ENCODE results near the gene GRID2.
A peak's percentile ranks its signal among the peaks of the same experiment; 100 is the strongest.
"Not testable (repeated sequence)": the region's sequence is repeated elsewhere in the genome, so short reads cannot be mapped to it uniquely, and the experiment has no call there.

GRID2 gene

DNA sequence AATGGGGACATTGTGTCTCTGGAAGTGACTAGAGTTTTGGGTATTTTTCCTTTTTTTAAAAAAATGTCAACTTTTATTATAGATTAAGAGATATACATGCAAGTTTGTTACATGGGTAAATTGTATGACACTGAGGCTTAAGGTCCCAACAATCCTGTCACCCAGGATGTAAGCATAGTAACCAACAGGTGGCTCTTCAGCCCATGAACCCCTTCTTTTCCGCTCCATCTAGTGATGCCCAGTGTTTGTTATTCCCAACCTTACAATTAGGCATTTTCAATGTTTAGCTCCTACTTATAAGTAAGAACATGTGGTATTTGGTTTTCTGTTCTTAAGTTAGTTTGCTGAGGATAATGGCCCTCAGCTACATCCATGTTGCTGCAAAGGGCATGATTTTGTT lies 102.7 kb downstream of the GRID2 start:
- H3K4me3 ChIP-seq (ENCODE audit: low read depth, low read length) = no peak overlapping the region
- TF ChIP-seq, protein P1, sequence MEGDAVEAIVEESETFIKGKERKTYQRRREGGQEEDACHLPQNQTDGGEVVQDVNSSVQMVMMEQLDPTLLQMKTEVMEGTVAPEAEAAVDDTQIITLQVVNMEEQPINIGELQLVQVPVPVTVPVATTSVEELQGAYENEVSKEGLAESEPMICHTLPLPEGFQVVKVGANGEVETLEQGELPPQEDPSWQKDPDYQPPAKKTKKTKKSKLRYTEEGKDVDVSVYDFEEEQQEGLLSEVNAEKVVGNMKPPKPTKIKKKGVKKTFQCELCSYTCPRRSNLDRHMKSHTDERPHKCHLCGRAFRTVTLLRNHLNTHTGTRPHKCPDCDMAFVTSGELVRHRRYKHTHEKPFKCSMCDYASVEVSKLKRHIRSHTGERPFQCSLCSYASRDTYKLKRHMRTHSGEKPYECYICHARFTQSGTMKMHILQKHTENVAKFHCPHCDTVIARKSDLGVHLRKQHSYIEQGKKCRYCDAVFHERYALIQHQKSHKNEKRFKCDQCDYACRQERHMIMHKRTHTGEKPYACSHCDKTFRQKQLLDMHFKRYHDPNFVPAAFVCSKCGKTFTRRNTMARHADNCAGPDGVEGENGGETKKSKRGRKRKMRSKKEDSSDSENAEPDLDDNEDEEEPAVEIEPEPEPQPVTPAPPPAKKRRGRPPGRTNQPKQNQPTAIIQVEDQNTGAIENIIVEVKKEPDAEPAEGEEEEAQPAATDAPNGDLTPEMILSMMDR (IDR thresholded peaks at IDR 0.05; ENCODE audit: control insufficient read depth, extremely low read depth, insufficient read depth) = peak; percentile 33; the same call in 1 of the 2 replicates
- no peak for DNase-seq (ENCODE audit: low read depth)

DNA sequence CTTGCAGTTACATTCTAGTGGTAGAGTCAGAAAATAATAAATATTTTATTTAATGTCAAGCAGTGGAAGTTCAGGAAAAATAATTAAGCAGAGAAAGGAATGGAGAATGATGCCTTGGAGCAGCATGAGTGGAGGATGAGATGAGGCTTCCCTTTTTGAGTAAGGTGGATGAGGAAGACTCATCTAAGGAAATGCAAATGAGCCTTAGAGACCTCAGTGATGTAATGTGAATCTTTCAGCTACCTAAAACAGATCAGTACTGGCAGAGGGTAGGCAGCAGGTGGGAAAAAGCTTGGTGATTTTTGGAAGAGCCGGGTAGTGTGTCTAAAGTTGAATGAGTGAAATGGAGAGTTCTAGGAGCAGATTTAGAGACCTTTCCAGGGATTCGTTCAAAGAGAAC lies 118.2 kb downstream of the GRID2 start:
- TF ChIP-seq, protein P1 (IDR thresholded peaks at IDR 0.05; ENCODE audit: control insufficient read depth, extremely low read depth, insufficient read depth) = no peak
- H3K4me3 ChIP-seq (ENCODE audit: low read depth, low read length) = no peak overlapping the region
- no peak for DNase-seq (ENCODE audit: low read depth)

DNA sequence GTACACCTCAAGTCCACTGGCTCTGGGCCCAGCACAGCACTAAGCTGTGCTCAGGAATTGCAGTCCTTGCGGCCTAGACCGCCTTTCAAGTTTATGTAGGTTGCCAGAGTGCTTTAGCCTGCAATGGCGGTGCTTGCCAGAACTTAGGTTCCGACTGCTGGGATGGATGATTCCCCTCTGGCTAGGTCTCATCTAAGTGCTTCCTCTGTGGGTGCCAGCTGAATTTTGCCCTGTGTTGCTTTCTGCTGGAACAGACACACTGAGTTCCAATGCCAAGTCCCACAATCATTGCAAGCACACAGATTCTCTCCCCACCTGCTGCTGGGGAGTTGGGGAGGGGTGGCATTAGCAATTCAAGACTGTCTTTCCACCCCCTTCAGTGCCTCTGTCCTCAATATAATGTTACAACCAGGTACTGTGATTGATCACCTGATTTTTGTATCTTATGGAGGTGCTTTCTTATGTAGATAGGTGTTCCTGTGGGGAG lies 129.5 kb downstream of the GRID2 start:
- TF ChIP-seq, protein P1 (IDR thresholded peaks at IDR 0.05; ENCODE audit: control insufficient read depth, extremely low read depth, insufficient read depth) = no peak
- no peak overlapping the region for H3K4me3 ChIP-seq (ENCODE audit: low read depth, low read length)
- DNase-seq (ENCODE audit: low read depth) = no peak

DNA sequence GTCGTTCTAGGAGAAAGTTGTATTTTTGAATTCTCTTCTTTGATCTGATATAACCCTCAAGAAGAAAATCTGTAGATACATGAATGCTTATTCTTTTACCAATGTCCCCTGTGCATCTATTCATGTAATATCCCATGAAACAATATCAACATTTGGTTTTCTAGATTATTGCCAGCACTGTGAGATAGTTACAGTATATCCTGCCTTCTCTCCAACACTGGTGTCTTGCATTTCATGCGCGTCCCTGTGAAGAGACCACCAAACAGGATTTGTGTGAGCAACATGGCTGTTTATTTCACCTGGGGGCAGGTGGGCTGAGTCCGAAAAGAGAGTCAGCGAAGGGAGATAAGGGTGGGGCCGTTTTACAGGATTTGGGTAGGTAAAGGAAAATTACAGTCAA lies 135.0 kb downstream of the GRID2 start:
- not testable (repeated sequence) for DNase-seq (ENCODE audit: low read depth)

DNA sequence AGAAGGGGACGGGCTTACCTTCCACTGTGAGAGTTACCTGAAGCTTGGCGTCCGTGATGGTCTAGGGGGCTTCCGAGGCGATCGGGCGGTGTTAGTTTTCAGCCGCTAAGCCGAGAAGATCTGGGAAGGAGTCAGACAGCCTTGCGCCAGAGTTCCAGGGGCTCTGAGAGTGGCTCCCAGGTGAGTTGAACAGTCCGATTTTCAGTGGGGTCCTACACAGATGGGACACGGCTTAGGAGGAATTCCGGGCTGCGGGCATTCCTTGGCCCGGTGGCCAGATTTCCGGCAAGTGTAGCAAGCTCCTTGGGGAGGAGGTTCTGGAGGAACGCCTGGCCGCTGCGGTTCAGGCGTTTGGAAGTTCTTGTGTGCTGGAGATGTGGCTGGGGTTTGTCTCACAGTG lies 138.4 kb downstream of the GRID2 start:
- H3K4me3 ChIP-seq (ENCODE audit: low read depth, low read length); DNase-seq (ENCODE audit: low read depth): not testable (repeated sequence)

More for the DNA sequence above, 135.0 kb downstream of the GRID2 start:
- H3K4me3 ChIP-seq (ENCODE audit: low read depth, low read length) = not testable (repeated sequence)

DNA sequence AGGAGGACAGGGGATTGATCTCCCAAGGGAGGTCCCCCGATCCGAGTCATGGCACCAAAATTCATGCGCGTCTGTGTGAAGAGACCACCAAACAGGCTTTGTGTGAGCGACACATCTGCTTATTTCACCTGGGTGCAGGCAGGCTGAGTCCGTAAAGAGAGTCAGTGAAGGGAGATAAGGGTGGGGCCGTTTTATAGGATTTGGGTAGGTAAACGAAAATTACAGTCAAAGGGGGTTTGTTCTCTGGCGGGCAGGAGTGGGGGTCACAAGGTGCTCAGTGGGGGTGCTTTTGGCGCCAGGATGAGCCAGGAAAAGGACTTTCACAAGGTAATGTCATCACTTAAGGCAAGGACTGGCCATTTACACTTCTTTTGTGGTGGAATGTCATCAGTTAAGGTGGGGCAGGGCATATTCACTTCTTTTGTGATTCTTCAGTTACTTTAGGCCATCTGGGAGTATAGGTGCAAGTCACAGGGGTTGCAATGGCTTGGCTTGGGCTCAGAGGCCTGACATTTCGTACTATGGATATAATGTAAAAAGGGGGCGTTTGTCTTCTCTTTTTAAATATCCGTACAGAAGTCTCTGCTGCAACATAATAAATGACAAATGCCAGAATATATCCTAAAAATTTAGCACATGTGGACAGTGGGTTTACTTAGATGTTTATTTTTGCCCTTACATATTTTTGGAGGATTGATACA lies 140.5 kb downstream of the GRID2 start:
- DNase-seq (ENCODE audit: low read depth); H3K4me3 ChIP-seq (ENCODE audit: low read depth, low read length): not testable (repeated sequence)

DNA sequence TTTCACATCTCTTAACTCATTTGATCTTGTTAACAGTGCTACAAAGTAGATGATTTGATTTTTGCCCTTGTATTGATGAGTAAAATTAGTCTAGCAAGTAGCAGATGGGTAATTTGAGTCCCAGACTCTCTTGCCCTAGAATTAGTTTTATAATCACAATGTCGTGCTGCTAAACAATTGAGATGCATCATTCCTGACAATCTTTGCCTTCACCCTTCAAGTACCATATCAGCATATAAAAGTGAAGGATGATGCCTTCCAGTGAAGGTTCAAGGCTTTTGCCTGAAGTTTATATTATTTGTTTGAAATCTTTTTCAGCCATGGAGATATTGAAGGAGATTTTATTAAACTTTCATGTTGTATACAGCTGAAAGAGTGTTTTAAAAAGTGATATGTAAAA lies 141.4 kb downstream of the GRID2 start:
- TF ChIP-seq, protein P1 (IDR thresholded peaks at IDR 0.05; ENCODE audit: control insufficient read depth, extremely low read depth, insufficient read depth) = no peak
- no peak for DNase-seq (ENCODE audit: low read depth)
- H3K4me3 ChIP-seq (ENCODE audit: low read depth, low read length) = no peak overlapping the region

DNA sequence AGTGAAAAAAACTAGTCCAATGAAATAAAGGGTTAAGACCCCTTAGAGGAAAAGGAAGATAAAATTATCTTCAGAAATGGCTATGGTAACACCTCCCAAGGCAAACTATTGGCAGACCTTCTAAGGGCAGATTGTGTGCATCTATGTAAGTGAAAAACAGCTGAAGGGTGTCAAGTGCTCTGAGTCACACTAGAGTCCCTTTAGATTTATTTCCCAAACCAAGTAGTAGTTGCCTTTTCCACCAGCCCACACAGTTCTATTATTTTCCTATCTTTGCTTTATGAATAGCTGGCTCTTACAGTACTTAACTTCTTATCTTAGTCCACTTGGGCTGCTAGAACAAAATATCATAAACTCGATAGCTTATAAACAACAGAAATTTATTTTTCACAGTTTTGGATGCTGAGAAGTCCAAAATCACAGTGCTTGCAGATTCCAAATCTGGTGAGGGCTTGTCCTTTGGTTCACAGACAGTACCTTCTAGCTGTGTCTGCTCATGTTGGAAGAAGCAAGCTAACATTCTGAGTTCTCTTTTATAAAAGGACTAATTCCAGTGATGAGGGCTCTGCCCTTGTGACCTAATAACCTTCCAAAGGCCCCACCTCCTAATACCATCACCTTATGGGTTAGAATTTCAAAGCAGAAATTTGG lies 143.6 kb downstream of the GRID2 start:
- no peak overlapping the region for H3K4me3 ChIP-seq (ENCODE audit: low read depth, low read length)
- DNase-seq (ENCODE audit: low read depth) = no peak
- TF ChIP-seq, protein P1 (IDR thresholded peaks at IDR 0.05; ENCODE audit: control insufficient read depth, extremely low read depth, insufficient read depth) = no peak

DNA sequence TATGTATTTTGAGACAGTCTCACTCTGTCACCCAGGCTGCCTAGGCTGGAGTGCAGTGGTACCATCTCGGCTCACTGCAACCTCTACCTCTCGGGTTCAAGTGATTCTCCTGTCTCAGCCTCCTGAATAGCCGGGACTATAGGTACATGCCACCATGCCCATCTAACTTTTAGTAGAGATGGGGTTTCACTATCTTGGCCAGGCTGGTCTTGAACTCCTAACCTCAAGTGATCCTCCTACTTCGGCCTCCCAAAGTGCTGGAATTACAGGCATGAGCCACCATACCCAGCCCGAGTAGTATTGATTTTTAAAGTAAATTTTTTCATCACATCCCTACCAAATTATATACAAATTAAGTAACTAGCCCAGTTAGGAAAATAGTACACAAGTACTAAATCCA lies 144.4 kb downstream of the GRID2 start:
- not testable (repeated sequence) for DNase-seq (ENCODE audit: low read depth); H3K4me3 ChIP-seq (ENCODE audit: low read depth, low read length)

All from LNCaP clone FGC (cell line).